ENCODE results near the gene CCDC9. TPM values are rescaled to one million over a fixed set of nuclear protein-coding genes. Genes with fewer than 3 reads are reported as not detected.
"Not testable (repeated sequence)": the region's sequence is repeated elsewhere in the genome, so short reads cannot be mapped to it uniquely, and the experiment has no call there.

The CCDC9 gene
- total RNA-seq, 1 donor from 2014 or later, result 35.1 TPM

DNA sequence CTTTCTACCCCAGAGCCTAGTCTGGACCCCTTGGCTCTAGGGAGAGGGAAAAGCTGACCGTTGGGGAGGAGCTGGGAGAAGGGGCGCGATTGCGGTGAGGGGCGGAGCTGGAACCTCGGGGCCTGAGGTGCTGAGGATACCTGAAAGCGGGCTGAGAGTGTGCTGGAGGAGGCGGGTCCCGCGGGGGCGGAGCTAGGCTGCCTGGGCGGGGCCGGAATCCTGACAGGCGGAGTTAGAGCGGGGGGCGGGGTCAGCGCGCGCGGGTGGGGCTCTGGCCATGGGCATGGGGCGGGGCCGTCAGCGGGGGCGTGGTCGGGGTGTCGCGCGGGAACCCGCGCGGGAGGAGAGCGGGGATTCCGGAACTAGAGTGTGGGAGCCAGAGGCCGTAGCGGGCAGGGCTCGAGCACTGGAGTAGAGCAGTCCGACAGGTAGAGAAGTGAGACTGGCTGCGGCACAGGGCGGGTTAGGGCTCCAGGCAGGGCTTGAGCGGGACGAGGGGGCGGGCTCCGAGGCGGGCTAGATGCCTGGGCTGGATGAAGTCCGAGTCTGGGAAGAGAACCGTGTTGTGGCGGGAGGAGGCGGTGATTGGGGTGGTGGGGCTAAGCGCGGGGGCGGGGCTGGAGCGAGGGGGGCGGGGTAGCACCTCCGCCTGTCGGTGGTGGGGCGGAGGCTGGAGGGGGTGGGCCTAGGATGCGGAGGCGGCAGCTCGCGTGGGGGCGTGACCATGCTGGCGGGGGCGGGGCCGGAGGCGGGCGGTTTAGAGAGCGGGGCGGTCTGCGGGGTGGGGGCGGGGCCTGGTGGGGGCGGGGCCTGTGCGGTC lies 18.0 kb downstream of the CCDC9 start, which contains the start of gene INAFM1:
TSS of gene INAFM1 (plus strand) at position 815 of the 820 bp plus-strand sequence. CDS start 35 bp downstream, outside the sequence.
- Mint-ChIP-seq H3K4me1 (ENCODE audit: unreplicated experiment) (peaks cover 28% of the 10 kb centered on the region), H3K9me3 (ENCODE audit: unreplicated experiment) (no peaks in the 10 kb centered on the region)

DNA sequence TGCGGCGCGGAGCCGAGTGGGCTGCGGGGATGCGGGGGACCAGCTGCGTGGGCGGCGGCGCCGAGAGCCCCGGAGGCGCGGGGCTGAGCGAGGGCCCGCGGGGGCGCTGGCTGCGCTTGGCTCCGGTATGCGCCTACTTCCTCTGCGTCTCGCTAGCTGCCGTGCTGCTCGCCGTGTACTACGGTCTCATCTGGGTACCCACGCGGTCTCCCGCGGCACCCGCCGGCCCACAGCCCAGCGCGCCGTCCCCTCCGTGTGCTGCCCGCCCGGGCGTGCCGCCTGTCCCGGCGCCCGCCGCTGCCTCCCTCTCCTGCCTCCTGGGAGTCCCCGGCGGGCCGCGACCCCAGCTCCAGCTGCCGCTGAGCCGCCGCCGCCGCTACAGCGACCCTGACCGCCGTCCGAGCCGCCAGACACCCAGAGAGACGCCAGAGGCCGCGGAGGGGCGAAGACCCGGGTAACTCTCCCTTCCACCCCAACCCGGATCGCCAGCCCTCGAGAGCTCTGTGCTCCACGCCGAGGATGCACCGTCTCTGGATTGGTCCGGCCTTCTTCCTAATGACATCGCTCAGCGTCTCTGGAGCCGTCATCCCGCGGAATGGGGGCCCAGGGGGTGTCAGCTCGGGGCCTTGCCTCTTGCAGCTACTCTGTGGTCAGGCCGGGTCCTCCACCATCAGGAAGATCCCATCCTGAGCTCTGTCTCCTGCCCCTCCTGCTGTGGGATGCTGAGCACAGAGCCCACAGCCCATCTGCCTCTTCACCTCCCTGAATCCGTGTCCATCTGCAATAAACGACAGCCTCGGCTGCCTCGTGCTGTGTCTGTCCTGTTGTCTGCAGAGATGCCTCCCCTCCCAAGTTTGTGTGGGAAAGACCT lies 18.8 kb downstream of the CCDC9 start:
- no peaks in the 10 kb centered on the region for H3K9me3 Mint-ChIP-seq (ENCODE audit: unreplicated experiment)
- H3K27ac Mint-ChIP-seq (ENCODE audit: unreplicated experiment), result peak overlapping the region; percentile 75
- DNase-seq (ENCODE audit: extremely low spot score, unreplicated experiment), result no peak
- no peaks in the 10 kb centered on the region for H3K27me3 Mint-ChIP-seq (ENCODE audit: unreplicated experiment)
- peaks cover 31% of the 10 kb centered on the region for H3K4me1 Mint-ChIP-seq (ENCODE audit: unreplicated experiment)
- peak overlapping the region; percentile 71 for H3K4me3 Mint-ChIP-seq (ENCODE audit: unreplicated experiment)
- TF ChIP-seq, protein P1, sequence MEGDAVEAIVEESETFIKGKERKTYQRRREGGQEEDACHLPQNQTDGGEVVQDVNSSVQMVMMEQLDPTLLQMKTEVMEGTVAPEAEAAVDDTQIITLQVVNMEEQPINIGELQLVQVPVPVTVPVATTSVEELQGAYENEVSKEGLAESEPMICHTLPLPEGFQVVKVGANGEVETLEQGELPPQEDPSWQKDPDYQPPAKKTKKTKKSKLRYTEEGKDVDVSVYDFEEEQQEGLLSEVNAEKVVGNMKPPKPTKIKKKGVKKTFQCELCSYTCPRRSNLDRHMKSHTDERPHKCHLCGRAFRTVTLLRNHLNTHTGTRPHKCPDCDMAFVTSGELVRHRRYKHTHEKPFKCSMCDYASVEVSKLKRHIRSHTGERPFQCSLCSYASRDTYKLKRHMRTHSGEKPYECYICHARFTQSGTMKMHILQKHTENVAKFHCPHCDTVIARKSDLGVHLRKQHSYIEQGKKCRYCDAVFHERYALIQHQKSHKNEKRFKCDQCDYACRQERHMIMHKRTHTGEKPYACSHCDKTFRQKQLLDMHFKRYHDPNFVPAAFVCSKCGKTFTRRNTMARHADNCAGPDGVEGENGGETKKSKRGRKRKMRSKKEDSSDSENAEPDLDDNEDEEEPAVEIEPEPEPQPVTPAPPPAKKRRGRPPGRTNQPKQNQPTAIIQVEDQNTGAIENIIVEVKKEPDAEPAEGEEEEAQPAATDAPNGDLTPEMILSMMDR (IDR thresholded peaks at IDR 0.05), result no peak
- H3K36me3 Mint-ChIP-seq (ENCODE audit: unreplicated experiment), result peaks cover 9% of the 10 kb centered on the region

More for the DNA sequence above, 18.0 kb downstream of the CCDC9 start, which contains the start of gene INAFM1:
- DNase-seq (ENCODE audit: extremely low spot score, unreplicated experiment), result peak; percentile 99
- TF ChIP-seq, protein P1 (IDR thresholded peaks at IDR 0.05), result no peak
- H3K27me3 Mint-ChIP-seq (ENCODE audit: unreplicated experiment), result no peaks in the 10 kb centered on the region
- peaks cover 10% of the 10 kb centered on the region for H3K36me3 Mint-ChIP-seq (ENCODE audit: unreplicated experiment)
- H3K4me3 Mint-ChIP-seq (ENCODE audit: unreplicated experiment), result peak within 1 kb of the TSS; percentile 85
- H3K27ac Mint-ChIP-seq (ENCODE audit: unreplicated experiment), result peak within 1 kb of the TSS; percentile 99

DNA sequence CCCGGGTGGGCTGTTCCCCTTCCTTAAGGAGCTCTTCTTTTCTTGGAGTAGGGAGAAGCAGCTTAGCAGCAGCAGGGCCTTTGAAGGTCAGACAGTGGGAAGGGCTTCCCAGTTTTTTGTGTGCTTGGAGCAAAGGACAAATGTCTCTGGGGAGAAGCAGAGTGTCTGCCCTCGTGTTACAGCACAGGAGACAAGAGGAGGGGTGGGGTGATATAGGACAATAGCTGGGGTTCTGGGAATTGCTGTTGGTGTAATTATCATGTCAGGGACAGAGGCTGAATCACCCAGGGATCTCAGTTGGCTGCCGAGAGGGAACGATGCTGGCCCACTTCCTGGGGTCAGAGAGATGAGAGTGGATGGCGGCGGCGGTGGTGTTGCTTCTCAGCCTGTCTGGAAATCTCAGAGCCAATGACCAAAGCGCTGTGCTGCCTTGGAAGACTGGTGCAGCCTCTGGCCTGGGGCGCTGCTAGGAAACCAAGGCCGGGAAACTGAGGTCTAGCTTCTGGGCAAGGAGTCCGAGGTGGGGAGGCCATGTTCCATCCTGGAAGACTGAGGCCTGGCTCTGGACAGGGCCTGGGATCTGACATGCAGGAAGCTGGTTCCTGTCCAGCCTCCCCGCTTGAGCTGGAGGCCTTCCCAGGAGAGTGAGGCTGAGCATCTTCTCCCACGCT lies 19.6 kb downstream of the CCDC9 start:
- H3K4me1 Mint-ChIP-seq (ENCODE audit: unreplicated experiment), result peaks cover 31% of the 10 kb centered on the region

DNA sequence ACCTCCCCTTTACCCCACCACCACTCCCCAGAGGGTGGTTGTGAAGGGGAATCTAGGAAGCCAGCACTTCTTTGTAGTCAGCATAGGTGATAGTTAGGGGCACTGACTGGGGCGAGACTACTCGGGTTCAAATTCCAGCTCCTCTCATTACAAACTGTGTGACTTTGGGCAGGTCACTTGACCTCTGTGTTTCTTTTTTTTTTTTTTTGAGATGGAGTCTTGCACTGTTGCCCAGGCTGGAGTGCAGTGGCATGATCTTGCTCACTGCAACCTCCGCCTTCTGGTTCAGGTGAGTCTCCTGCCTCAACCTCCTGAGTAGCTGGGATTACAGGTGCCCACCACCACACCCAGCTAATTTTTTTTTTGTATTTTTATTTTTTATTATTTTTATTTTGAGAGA lies 20.2 kb downstream of the CCDC9 start:
- peaks cover 33% of the 10 kb centered on the region for H3K4me1 Mint-ChIP-seq (ENCODE audit: unreplicated experiment)
- H3K27me3 Mint-ChIP-seq (ENCODE audit: unreplicated experiment); H3K27ac Mint-ChIP-seq (ENCODE audit: unreplicated experiment); H3K4me3 Mint-ChIP-seq (ENCODE audit: unreplicated experiment); DNase-seq (ENCODE audit: extremely low spot score, unreplicated experiment); H3K36me3 Mint-ChIP-seq (ENCODE audit: unreplicated experiment); H3K9me3 Mint-ChIP-seq (ENCODE audit: unreplicated experiment): not testable (repeated sequence)

More for the DNA sequence above, 19.6 kb downstream of the CCDC9 start:
- DNase-seq (ENCODE audit: extremely low spot score, unreplicated experiment), result no peak
- Mint-ChIP-seq H3K9me3 (ENCODE audit: unreplicated experiment) (no peaks in the 10 kb centered on the region), H3K4me3 (ENCODE audit: unreplicated experiment) (peak overlapping the region; percentile 71), H3K36me3 (ENCODE audit: unreplicated experiment) (peaks cover 3% of the 10 kb centered on the region), H3K27me3 (ENCODE audit: unreplicated experiment) (no peaks in the 10 kb centered on the region), H3K27ac (ENCODE audit: unreplicated experiment) (peak overlapping the region; percentile 75)
- TF ChIP-seq, protein P1 (IDR thresholded peaks at IDR 0.05), result no peak

DNA sequence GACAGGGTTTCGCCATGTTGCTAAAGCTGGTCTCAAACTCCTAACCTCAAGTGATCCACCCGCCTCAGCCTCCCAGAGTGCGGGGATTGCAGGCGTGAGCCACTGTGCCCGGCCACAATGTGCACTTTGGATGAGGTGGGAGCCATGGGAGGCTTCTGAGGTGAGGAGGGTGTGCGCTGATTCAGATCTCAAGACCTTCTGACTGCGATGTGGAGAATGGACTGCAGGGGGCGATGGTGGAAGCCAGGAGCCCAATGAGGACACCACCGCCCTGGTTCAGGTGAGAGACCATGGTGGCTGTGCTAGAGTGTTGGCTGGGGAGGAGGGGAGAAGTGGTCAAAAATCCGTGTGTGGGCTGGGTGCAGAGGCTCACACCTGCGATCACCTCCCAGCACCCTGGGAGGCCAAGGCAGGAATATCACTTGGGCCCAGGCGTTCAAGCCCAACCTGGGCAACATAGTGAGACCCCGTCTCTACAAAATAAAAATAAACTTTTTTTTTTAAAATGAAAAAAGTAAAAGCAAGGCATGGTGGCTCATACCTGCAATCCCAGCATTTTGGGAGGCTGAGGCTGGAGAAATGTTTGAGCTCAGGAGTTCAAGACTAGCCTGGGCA lies 24.0 kb downstream of the CCDC9 start:
- H3K27ac Mint-ChIP-seq (ENCODE audit: unreplicated experiment), result no peak overlapping the region
- DNase-seq (ENCODE audit: extremely low spot score, unreplicated experiment), result no peak
- peaks cover 22% of the 10 kb centered on the region for H3K4me1 Mint-ChIP-seq (ENCODE audit: unreplicated experiment)
- no peak overlapping the region for H3K4me3 Mint-ChIP-seq (ENCODE audit: unreplicated experiment)
- TF ChIP-seq, protein P1 (IDR thresholded peaks at IDR 0.05), result peak; percentile 50
- H3K9me3 Mint-ChIP-seq (ENCODE audit: unreplicated experiment), result no peaks in the 10 kb centered on the region
- H3K27me3 Mint-ChIP-seq (ENCODE audit: unreplicated experiment), result no peaks in the 10 kb centered on the region
- no peaks in the 10 kb centered on the region for H3K36me3 Mint-ChIP-seq (ENCODE audit: unreplicated experiment)

All from osteocyte (in vitro differentiated cells).